LNCAP (cell line): ENCODE results near the gene DHX8.

Experiments
- CTCF ChIP-seq: fragments of 450-650 bp; IDR thresholded peaks from 2 replicates; pipeline ENCODE4 v1.5.1; 2017; ENCODE audit warnings: mild to moderate bottlenecking

DHX8 gene

DNA sequence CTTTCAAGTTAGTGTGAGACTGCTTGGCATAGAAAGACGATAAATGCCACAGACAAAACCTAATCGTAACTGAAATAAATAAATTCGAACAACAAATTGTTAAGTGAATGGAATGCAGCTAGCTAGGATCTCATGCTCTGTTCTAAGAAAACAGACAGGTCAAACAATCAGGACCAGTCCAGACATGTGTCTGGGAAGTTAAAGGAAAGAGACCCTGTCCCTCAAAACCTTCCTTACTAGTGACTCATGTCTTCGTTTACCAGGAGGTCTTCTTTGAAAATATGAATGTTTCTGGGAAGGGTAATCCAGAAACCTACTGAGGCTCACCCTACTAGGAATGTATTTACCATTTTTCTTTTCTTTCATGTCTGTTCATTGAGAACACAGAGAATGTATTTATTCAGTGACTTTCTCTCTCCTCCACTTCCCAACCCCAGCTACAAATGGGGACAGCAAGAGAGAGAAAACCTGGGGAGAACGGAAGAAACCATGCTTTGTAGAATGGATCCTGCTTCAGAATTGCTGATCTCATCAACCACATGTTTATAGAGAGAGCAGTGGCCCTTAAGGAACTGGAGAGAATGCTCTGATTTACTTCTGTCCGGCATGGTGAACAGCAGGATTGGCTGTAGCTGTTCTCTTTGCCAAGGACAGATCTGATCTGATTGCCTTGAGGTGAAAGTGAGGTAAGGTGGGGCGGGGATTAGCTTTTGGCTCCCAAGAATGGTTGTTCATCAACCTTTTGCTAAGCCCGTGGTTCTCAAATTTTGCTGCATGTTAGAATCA, 39.4 kb upstream of the DHX8 start:
- no peak for TF ChIP-seq CTCF

DNA sequence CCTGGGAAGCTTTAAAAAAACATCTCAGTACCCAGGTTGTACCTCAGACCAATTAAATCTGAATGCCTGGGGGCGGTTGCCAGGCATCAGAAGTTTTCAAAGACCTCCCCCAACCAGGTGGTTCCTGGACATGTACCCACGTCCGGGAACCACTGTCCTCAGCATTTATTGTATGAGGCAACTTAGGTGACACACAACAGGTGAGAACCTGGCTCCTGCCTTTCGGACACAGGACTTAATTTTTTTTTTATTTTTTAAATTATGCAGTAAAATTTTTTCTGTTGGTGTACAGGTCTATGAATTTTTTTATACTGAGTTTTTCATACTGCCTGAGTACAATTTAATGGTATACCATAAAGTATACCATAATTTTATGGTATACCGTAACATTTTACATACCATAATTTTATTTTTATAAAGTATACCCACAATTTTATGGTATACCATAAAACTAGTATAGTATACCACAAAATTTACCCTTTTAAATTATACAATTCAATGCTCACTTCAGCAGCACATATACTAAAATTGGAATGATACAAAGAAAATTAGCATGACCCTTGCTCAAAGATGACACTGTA, 38.7 kb upstream of the DHX8 start:
- no peak for TF ChIP-seq CTCF

DNA sequence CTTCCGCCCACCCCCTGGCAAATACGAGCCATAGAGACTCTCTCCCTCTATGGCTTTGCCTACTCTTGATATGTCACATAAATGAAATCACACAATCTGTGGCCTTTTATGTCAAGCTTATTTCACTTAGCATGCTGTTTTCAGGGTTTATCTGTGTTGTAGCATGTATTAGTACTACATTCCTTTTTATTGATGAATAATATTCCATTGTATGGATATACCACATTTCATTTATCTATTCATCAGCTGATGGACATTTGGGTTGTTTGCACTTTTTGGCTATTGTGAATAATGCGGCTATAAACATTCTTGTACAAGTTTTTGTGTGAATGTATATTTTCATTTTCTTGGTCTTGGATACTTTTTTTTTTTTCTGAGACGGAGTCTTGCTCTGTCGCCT, 37.0 kb upstream of the DHX8 start:
- no peak for TF ChIP-seq CTCF

DNA sequence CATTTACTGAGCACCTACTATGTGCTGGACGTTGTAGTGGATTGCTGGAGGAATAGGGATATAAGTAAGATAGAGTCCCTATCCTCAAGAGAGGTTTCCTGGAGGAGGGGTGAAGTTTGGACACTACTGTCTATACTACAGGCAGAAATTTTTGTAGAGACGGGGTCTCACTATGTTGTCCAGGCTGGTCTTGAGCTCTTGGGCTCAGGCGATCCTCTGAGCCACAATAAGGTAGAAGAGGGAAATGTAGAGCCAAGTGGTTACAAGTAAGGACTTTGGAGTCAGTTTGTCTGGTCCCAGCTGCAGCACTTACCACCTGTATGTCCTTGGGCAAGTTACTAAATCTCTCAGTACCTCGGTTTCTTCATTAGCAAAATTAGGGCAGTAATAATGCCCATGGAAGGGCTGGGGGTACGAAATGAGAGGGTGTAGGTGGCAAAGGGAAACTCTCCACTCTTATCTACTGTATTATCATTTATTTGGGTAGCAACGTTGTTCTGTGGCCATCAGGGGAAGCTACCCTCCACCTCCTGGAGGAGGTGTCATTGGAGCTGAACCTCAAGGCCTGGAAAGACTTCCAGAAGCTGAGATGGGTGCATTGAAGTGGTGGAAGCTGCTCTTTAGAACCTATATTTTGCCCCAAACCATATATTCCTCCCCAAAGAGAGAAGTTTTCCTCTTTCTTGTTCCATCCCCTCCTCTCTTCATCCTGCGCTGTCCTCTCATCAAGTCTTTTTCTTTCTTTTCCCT, 34.9 kb upstream of the DHX8 start:
- TF ChIP-seq CTCF = no peak

GRCh38 chr17:43449470-43450248, 34.1 kb upstream of the DHX8 start:
- no peak for TF ChIP-seq CTCF

DNA sequence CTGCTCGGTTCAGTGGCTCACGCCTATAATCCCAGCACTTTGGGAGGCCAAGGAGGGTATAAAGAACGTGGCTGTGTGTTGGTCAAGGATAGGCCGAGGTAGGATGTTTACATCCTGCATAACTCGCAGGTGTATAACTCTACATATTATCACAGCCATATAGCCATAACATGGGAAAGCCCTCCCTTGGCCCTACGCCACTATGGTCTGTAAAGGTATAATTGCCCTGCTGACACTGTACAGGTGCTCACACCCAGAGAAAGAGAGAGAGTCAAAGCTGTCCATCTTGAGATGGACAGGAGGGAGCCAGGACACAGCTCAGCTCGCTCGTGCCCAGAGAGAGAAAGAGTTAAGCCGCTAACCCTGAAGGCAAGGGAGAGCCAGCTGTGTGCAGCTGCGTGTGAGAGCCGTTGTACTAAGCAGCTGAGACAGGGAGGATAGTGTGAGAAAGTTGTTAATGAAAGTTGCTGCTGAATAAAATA, 30.4 kb upstream of the DHX8 start:
- TF ChIP-seq CTCF = no peak

GRCh38 chr17:43454868-43455267, 28.9 kb upstream of the DHX8 start:
- TF ChIP-seq CTCF = no peak
